T-cell (primary cell): ENCODE data around the gene RNF144A. TPM values are rescaled to one million over a fixed set of nuclear protein-coding genes. Genes with fewer than 3 reads are reported as not detected.

Experiments
- ATAC-seq, 4 experiments: fragments of 200-7000 bp in 3 of 4; fragments of 150-1000 bp in 1 of 4; cut with Tn5 transposase; replicated peaks in 1 of 4; 1 replicate in 3 of 4; 2 replicates in 1 of 4; pipeline ENCODE4 v1.10.0; 2021; ENCODE audit warnings: moderate library complexity in 3 of 4, mild to moderate bottlenecking in 2 of 4, moderate number of reproducible peaks in 1 of 4
- CTCF ChIA-PET, 2 donors: fragments of 300-600 bp; sonication (Branson Sonifier 250); formaldehyde crosslinking; loops; one replicate each; lab custom pipeline; 2022; ENCODE audit warnings: antibody characterized with exemption in 2 of 2; lab: Charles Lee
- POLR2A ChIA-PET, 2 donors: fragments of 300-600 bp; sonication (Branson Sonifier 250); formaldehyde crosslinking; loops; one replicate each; lab custom pipeline; 2022; ENCODE audit warnings: antibody characterized with exemption in 2 of 2; lab: Charles Lee
- DNase-seq, 35 experiments: peaks; one replicate each; pipeline versions ENCODE4 v3.0.0 to v3.0.0-alpha.2; 2013 to 2023
- H3K27ac ChIP-seq: one replicate; pipeline ENCODE4 v1.5.1; 2013; ENCODE audit warnings: low read length
- H3K27me3 ChIP-seq, 2 experiments: replicated peaks in 1 of 2; 1 replicate in 1 of 2; 2 replicates in 1 of 2; pipeline versions ENCODE4 v1.6.1 to v1.7.0; 2013; ENCODE audit warnings: low read length in 1 of 2, mixed read lengths in 1 of 2; ENCODE audit not compliant: control insufficient read depth in 2 of 2, insufficient read depth in 2 of 2; ENCODE audit errors: extremely low read depth in 1 of 2
- H3K36me3 ChIP-seq, 2 donors: 1 replicate in 1 of 2; 2 replicates in 1 of 2; pipeline versions ENCODE4 v1.6.1 to v1.7.0; 2013; ENCODE audit warnings: low read length in 1 of 2; ENCODE audit not compliant: control insufficient read depth in 2 of 2, insufficient read depth in 1 of 2; ENCODE audit errors: extremely low read depth in 1 of 2
- H3K4me1 ChIP-seq, 2 experiments: 1 replicate in 1 of 2; 2 replicates in 1 of 2; pipeline versions ENCODE4 v1.6.1 to v1.7.0; 2013; ENCODE audit warnings: low read length in 2 of 2, mixed read lengths in 1 of 2; ENCODE audit not compliant: insufficient read depth in 2 of 2, control insufficient read depth in 1 of 2; ENCODE audit errors: extremely low read depth in 1 of 2
- H3K4me3 ChIP-seq, 2 donors: 1 replicate in 1 of 2; 2 replicates in 1 of 2; pipeline versions ENCODE4 v1.5.1 to v1.7.0; 2013; ENCODE audit warnings: mild to moderate bottlenecking in 2 of 2, low read length in 1 of 2, moderate library complexity in 1 of 2; ENCODE audit not compliant: control insufficient read depth in 1 of 2; ENCODE audit errors: extremely low read depth in 1 of 2
- H3K9me3 ChIP-seq: 2 replicates; pipeline ENCODE4 v1.7.0; 2013
- H3K27ac Mint-ChIP-seq, 2 donors: one replicate each; pipeline ENCODE4 v1.8.0; 2020 to 2021; ENCODE audit warnings: mild to moderate bottlenecking in 2 of 2, mixed read lengths in 2 of 2
- H3K27me3 Mint-ChIP-seq, 2 donors: one replicate each; pipeline ENCODE4 v1.8.0; 2021 to 2022; ENCODE audit warnings: mixed read lengths in 2 of 2
- H3K36me3 Mint-ChIP-seq: one replicate; pipeline ENCODE4 v1.8.0; 2021; ENCODE audit warnings: mixed read lengths
- H3K4me1 Mint-ChIP-seq, 3 donors: one replicate each; pipeline ENCODE4 v1.8.0; 2020 to 2022; ENCODE audit warnings: mixed read lengths in 3 of 3, mild to moderate bottlenecking in 1 of 3
- H3K4me3 Mint-ChIP-seq, 3 donors: one replicate each; pipeline ENCODE4 v1.8.0; 2020 to 2022; ENCODE audit warnings: mild to moderate bottlenecking in 3 of 3, mixed read lengths in 3 of 3, moderate library complexity in 3 of 3
- H3K9me3 Mint-ChIP-seq, 3 donors: one replicate each; pipeline ENCODE4 v1.8.0; 2020 to 2022; ENCODE audit warnings: mixed read lengths in 3 of 3
- WGBS: methylation state at CpG from one replicate; pipeline ENCODE4 v1.1.5; 2013; ENCODE audit warnings: missing lambda C conversion rate; ENCODE audit not compliant: insufficient coverage; 5-methylcytosine and 5-hydroxymethylcytosine counted together
- total RNA-seq, 35 experiments: library from RNA in 6 of 35; stranded (reverse) in 6 of 35; fragments of 120-200 nt in 1 of 35; gene quantifications; one replicate each; pipeline versions ENCODE4 v1.2.1 to v1.2.4 and lab custom pipeline; 2013 to 2026

The RNF144A gene
- 10 to 100 TPM; 46.3 to 93.1 (median 79.9) TPM for total RNA-seq
- total RNA-seq (2013), result 24.8 TPM
- total RNA-seq (lab: John Stamatoyannopoulos, UW), result 28.4 to 118 (median 62.0) reads per million in 29 experiments

- H3K36me3 ChIP-seq, result peaks cover 0 to 4% of the 10 kb centered on the region in 2 donors
- Mint-ChIP-seq H3K27me3 (no peaks in the 10 kb centered on the region), H3K36me3 (peaks cover 9% of the 10 kb centered on the region), H3K27ac (peak within 1 kb of the TSS; percentile 59 to 83), H3K4me3 (peak within 1 kb of the TSS; percentile 74 to 79 (median 77)), H3K4me1 (peaks cover 73 to 81% (median 75%) of the 10 kb centered on the region in 3 donors), H3K9me3 (no peaks in the 10 kb centered on the region)
- ChIA-PET POLR2A (interaction anchor here in 1 of 2 donors (0.5 to 1.1 kb wide), 2 partner anchors 13 to 20 kb away, joined by 3 to 5 read pairs; no protein-coding TSS in a partner anchor), CTCF (interaction anchor here (0.5 to 2.0 kb wide), 15 partner anchors 9 to 146 kb away, joined by 3 to 10 read pairs (median 4); partner anchors contain the start of gene RSAD2 (in 1 of the 2))
- peak; percentile 77 to 84 (median 78) for ATAC-seq
- H3K27ac ChIP-seq, result no peak within 1 kb of the TSS
- DNase-seq, result peak; percentile 35 to 88 (median 63)
- no peaks in the 10 kb centered on the region for H3K27me3 ChIP-seq
- WGBS, result 4% methylated on average over 90 of the region's 90 CpGs
- H3K4me3 ChIP-seq, result peak within 1 kb of the TSS; percentile 64 to 83
- peaks cover 46 to 73% of the 10 kb centered on the region in 2 experiments for H3K4me1 ChIP-seq
- H3K9me3 ChIP-seq, result no peaks in the 10 kb centered on the region
Measured at GRCh38 chr2:6917071-6917760, at the start of gene RNF144A. TSS of gene RNF144A (plus strand) at chr2:6917412. CDS start at chr2:6996927, 79,515 bp downstream.

GRCh38 chr2:6872394-6872793, 44.8 kb upstream of the RNF144A start:
- no peaks in the 10 kb centered on the region for H3K9me3 ChIP-seq
- DNase-seq (no peak), ATAC-seq (no peak)
- H3K9me3 Mint-ChIP-seq, result peaks cover 0 to 5% (median 4%) of the 10 kb centered on the region in 3 donors
- 81% methylated on average over 1 of the region's 2 CpGs for WGBS
- peaks cover 22 to 49% (median 33%) of the 10 kb centered on the region in 3 donors for H3K4me1 Mint-ChIP-seq
- ChIA-PET CTCF (interaction anchor here (0.6 to 1.2 kb wide), 2 partner anchors 32 to 142 kb away, joined by 3 to 8 read pairs; no protein-coding TSS in a partner anchor), POLR2A (interaction anchor here (0.6 to 0.7 kb wide), 2 partner anchors 45 to 1967 kb away, joined by 3 to 11 read pairs; no protein-coding TSS in a partner anchor)
- peaks cover 0 to 22% of the 10 kb centered on the region in 2 experiments for H3K4me1 ChIP-seq
- H3K4me3 ChIP-seq, result no peak overlapping the region
- peak overlapping the region in 1 of 3 donors; percentile 0 for H3K4me3 Mint-ChIP-seq
- no peaks in the 10 kb centered on the region for H3K27me3 Mint-ChIP-seq
- peaks cover 5% of the 10 kb centered on the region for H3K36me3 Mint-ChIP-seq
- H3K27ac ChIP-seq, result no peak overlapping the region
- no peaks in the 10 kb centered on the region for H3K36me3 ChIP-seq
- H3K27me3 ChIP-seq, result no peaks in the 10 kb centered on the region
- H3K27ac Mint-ChIP-seq, result peak overlapping the region; percentile 45 to 83

- DNase-seq (no peak), ATAC-seq (no peak)
- POLR2A ChIA-PET, result no interaction called here
- no peaks in the 10 kb centered on the region for H3K9me3 ChIP-seq
- Mint-ChIP-seq H3K9me3 (peaks cover 0 to 5% (median 4%) of the 10 kb centered on the region in 3 donors), H3K27me3 (no peaks in the 10 kb centered on the region), H3K4me3 (no peak overlapping the region), H3K27ac (peak overlapping the region; percentile 21 to 65), H3K36me3 (peaks cover 5% of the 10 kb centered on the region), H3K4me1 (peaks cover 34 to 57% (median 49%) of the 10 kb centered on the region in 3 donors)
- 95% methylated on average over 3 of the region's 3 CpGs for WGBS
- peaks cover 14 to 35% of the 10 kb centered on the region in 2 experiments for H3K4me1 ChIP-seq
- H3K36me3 ChIP-seq, result no peaks in the 10 kb centered on the region
- CTCF ChIA-PET, result no interaction called here
- H3K27me3 ChIP-seq, result no peaks in the 10 kb centered on the region
- H3K4me3 ChIP-seq, result no peak overlapping the region
- H3K27ac ChIP-seq, result no peak overlapping the region
Measured at GRCh38 chr2:6874032-6874431, 43.2 kb upstream of the RNF144A start.

GRCh38 chr2:6876309-6876708, 40.9 kb upstream of the RNF144A start:
- peak overlapping the region in 2 of 3 donors; percentile 85 to 91 for H3K4me3 Mint-ChIP-seq
- no peak overlapping the region for H3K27ac Mint-ChIP-seq

GRCh38 chr2:6877402-6878304, 39.6 kb upstream of the RNF144A start, which contains the start of gene RSAD2:
TSS of gene RSAD2 (plus strand) at chr2:6877777. CDS start at chr2:6877801, 24 bp downstream.
- peak within 1 kb of the TSS; percentile 74 to 91 (median 87) for H3K4me3 Mint-ChIP-seq
- H3K27me3 Mint-ChIP-seq, result no peaks in the 10 kb centered on the region
- H3K36me3 Mint-ChIP-seq, result peaks cover 11% of the 10 kb centered on the region
- H3K36me3 ChIP-seq, result no peaks in the 10 kb centered on the region
- peaks cover 0 to 5% (median 4%) of the 10 kb centered on the region in 3 donors for H3K9me3 Mint-ChIP-seq
- H3K27ac Mint-ChIP-seq, result peak within 1 kb of the TSS; percentile 89 to 94
- ChIA-PET CTCF (interaction anchor here (0.5 to 3.5 kb wide), 11 partner anchors 9 to 125 kb away, joined by 3 to 25 read pairs (median 4); partner anchors contain the start of gene CMPK2 (in 2 of the 2)), POLR2A (interaction anchor here (0.7 to 1.5 kb wide), 4 partner anchors 9 to 1805 kb away, joined by 3 to 11 read pairs (median 4); partner anchors contain the start of gene CMPK2 (in 1 of the 2))
- H3K4me1 ChIP-seq, result peaks cover 32 to 53% of the 10 kb centered on the region in 2 experiments
- H3K4me1 Mint-ChIP-seq, result peaks cover 63 to 79% (median 73%) of the 10 kb centered on the region in 3 donors
- 0% methylated on average over 3 of the region's 10 CpGs for WGBS
- H3K27me3 ChIP-seq, result no peaks in the 10 kb centered on the region
- DNase-seq, result peak in 18 of 35 experiments; percentile 4 to 77 (median 11)
- peak within 1 kb of the TSS; percentile 55 to 71 for H3K4me3 ChIP-seq
- peak; percentile 76 to 83 (median 80) for ATAC-seq
- no peaks in the 10 kb centered on the region for H3K9me3 ChIP-seq
- H3K27ac ChIP-seq, result peak within 1 kb of the TSS; percentile 58

More at GRCh38 chr2:6876309-6876708, 40.9 kb upstream of the RNF144A start:
- peaks cover 0 to 5% (median 4%) of the 10 kb centered on the region in 3 donors for H3K9me3 Mint-ChIP-seq
- no peaks in the 10 kb centered on the region for H3K27me3 Mint-ChIP-seq
- POLR2A ChIA-PET, result no interaction called here
- CTCF ChIA-PET, result interaction anchor here (1.1 to 3.5 kb wide), 5 partner anchors 10 to 126 kb away, joined by 3 to 25 read pairs (median 10); partner anchors contain the start of gene CMPK2 (in 2 of the 2)
- ATAC-seq, result no peak
- no CpG with 5 or more reads among the region's 1 CpG for WGBS
- Histone ChIP-seq H3K9me3 (no peaks in the 10 kb centered on the region), H3K4me3 (no peak overlapping the region), H3K36me3 (no peaks in the 10 kb centered on the region), H3K27ac (no peak overlapping the region), H3K27me3 (no peaks in the 10 kb centered on the region), H3K4me1 (peaks cover 27 to 53% of the 10 kb centered on the region in 2 experiments)
- DNase-seq, result no peak
- H3K4me1 Mint-ChIP-seq, result peaks cover 56 to 74% (median 67%) of the 10 kb centered on the region in 3 donors
- H3K36me3 Mint-ChIP-seq, result peaks cover 5% of the 10 kb centered on the region
